ENCODE results near the gene ACOX3.

GRCh38 chr4:8368061-8368481, 72.5 kb downstream of the ACOX3 start:
- no peak for TF ChIP-seq CTCF (IDR thresholded peaks at IDR 0.05)
- no peak for TF ChIP-seq POLR2A (IDR thresholded peaks at IDR 0.05; ENCODE audit: low read depth)

Data from esophagus muscularis mucosa (tissue), 3 donors.